HCT116 (cell line): ENCODE data around the gene SYNJ2. TPM values are rescaled to one million over a fixed set of nuclear protein-coding genes. Genes with fewer than 3 reads are reported as not detected.

Experiments
- ATAC-seq: fragments of 200-7000 bp; cut with Tn5 transposase; 2 replicates; pipeline ENCODE4 v1.9.1; 2020; ENCODE audit warnings: mild to moderate bottlenecking, moderate library complexity
- BruUV-seq: library from RNA; stranded (reverse); fragments of 400-500 nt; replicated peaks from 2 replicates; lab custom pipeline; 2021; lab: Mats Ljungman, UMichigan
- CTCF ChIA-PET: fragments of 300-600 bp; sonication (Branson Sonifier 250); formaldehyde crosslinking; loops from one replicate; lab custom pipeline; 2021; ENCODE audit warnings: antibody characterized with exemption; lab: Charles Lee
- POLR2A ChIA-PET: fragments of 300-600, 350-600 bp; sonication (Branson Sonifier 250); formaldehyde crosslinking; loops from one replicate; lab custom pipeline; 2021; ENCODE audit warnings: antibody characterized with exemption; lab: Charles Lee
- RAD21 ChIA-PET, 2 experiments: fragments of 300-600 bp; sonication (Branson Sonifier 250); formaldehyde crosslinking; loops; one replicate each; lab custom pipeline; 2023; ENCODE audit warnings: low total read pairs in 2 of 2; ENCODE audit not compliant: uncharacterized antibody in 2 of 2, unreplicated experiment in 2 of 2, low non-redundant PET in 1 of 2; lab: Charles Lee
- DNase-seq: peaks from one replicate; pipeline ENCODE4 v3.0.0-alpha.2; 2010; ENCODE audit warnings: low read depth, low spot score
- H2AFZ ChIP-seq: fragments of 200-600 bp; shearing (Covaris generic), sonication (generic); 2 replicates; pipeline ENCODE4 v1.6.1; 2017; ENCODE audit warnings: low read depth, mixed run types, mixed read lengths, antibody characterized with exemption, low read length; ENCODE audit not compliant: poor library complexity, severe bottlenecking
- H3K27ac ChIP-seq: 2 replicates; pipeline ENCODE4 v1.5.1; 2012; ENCODE audit warnings: low read depth, low read length
- H3K27me3 ChIP-seq: fragments of 200-600 bp; sonication (generic); 2 replicates; pipeline ENCODE4 v1.6.1; 2016; ENCODE audit warnings: mixed run types, low read length, mixed read lengths; ENCODE audit not compliant: insufficient read depth
- H3K36me3 ChIP-seq, 2 experiments: fragments of 200-500 bp in 1 of 2; fragments of 200-600 bp in 1 of 2; sonication (Bioruptor generic) in 1 of 2; sonication (generic) in 1 of 2; 2 replicates each; pipeline versions ENCODE4 v1.5.1 to v1.6.1; 2014 to 2016; ENCODE audit warnings: low read length in 2 of 2, inconsistent platforms in 1 of 2, mixed read lengths in 1 of 2, mixed run types in 1 of 2; ENCODE audit not compliant: insufficient read depth in 2 of 2, control insufficient read depth in 1 of 2
- H3K4me1 ChIP-seq, 2 experiments: fragments of 200-600 bp in 1 of 2; sonication (generic) in 1 of 2; 2 replicates each; pipeline versions ENCODE4 v1.5.1 to v1.6.1; 2012 to 2017; ENCODE audit warnings: low read length in 2 of 2, inconsistent platforms in 1 of 2, mild to moderate bottlenecking in 1 of 2, mixed read lengths in 1 of 2, mixed run types in 1 of 2, moderate library complexity in 1 of 2; ENCODE audit not compliant: insufficient read depth in 2 of 2, control insufficient read depth in 1 of 2
- H3K4me2 ChIP-seq: fragments of 200-600 bp; sonication (generic); 2 replicates; pipeline ENCODE4 v1.6.1; 2017; ENCODE audit warnings: mixed run types, low read length, mixed read lengths
- H3K4me3 ChIP-seq, 2 experiments: fragments of 200-600 bp in 1 of 2; sonication (generic) in 1 of 2; replicated peaks in 1 of 2; 2 replicates each; pipeline ENCODE4 v1.5.1; 2011 to 2016; ENCODE audit warnings: low read length in 2 of 2, control low read depth in 1 of 2, low read depth in 1 of 2, mild to moderate bottlenecking in 1 of 2, mixed read lengths in 1 of 2, mixed run types in 1 of 2
- H3K79me2 ChIP-seq: fragments of 200-600 bp; sonication (generic); 2 replicates; pipeline ENCODE4 v1.6.1; 2017; ENCODE audit warnings: mild to moderate bottlenecking, mixed run types, low read length, moderate library complexity, mixed read lengths; ENCODE audit not compliant: insufficient read depth
- H3K9ac ChIP-seq: fragments of 200-600 bp; sonication (generic); 2 replicates; pipeline ENCODE4 v1.6.1; 2016; ENCODE audit warnings: low read length, mixed read lengths
- H3K9me2 ChIP-seq: fragments of 200-600 bp; sonication (generic), shearing (Covaris generic); 2 replicates; pipeline ENCODE4 v1.6.1; 2017; ENCODE audit warnings: mixed run types, mild to moderate bottlenecking, moderate library complexity; ENCODE audit not compliant: insufficient read depth
- H3K9me3 ChIP-seq, 2 experiments: fragments of 200-500 bp in 1 of 2; fragments of 200-600 bp in 1 of 2; sonication (Bioruptor generic) in 1 of 2; sonication (generic) in 1 of 2; 2 replicates each; pipeline ENCODE4 v1.6.1; 2014 to 2017; ENCODE audit warnings: low read length in 2 of 2, mixed read lengths in 2 of 2, inconsistent platforms in 1 of 2, low read depth in 1 of 2, mild to moderate bottlenecking in 1 of 2, mixed run types in 1 of 2, moderate library complexity in 1 of 2; ENCODE audit not compliant: control insufficient read depth in 1 of 2, insufficient read depth in 1 of 2
- H4K20me1 ChIP-seq: fragments of 200-600 bp; sonication (generic), shearing (Covaris generic); 2 replicates; pipeline ENCODE4 v1.6.1; 2017; ENCODE audit warnings: mixed run types, mild to moderate bottlenecking, moderate library complexity; ENCODE audit not compliant: insufficient read depth
- CEBPB ChIP-seq: IDR thresholded peaks from 2 replicates; pipeline ENCODE4 v1.6.1; 2012; ENCODE audit warnings: low read depth
- ELF1 ChIP-seq: IDR thresholded peaks from 2 replicates; pipeline ENCODE4 v1.6.1; 2012; ENCODE audit warnings: low read depth, borderline replicate concordance
- EZH2phosphoT487 ChIP-seq: fragments of 200-600 bp; IDR thresholded peaks from 2 replicates; pipeline ENCODE4 v1.6.1; 2018; ENCODE audit warnings: antibody characterized with exemption, borderline replicate concordance
- RAD21 ChIP-seq: IDR thresholded peaks from 2 replicates; pipeline ENCODE4 v1.6.1; 2012; ENCODE audit warnings: low read depth, mild to moderate bottlenecking
- TCF7L2 ChIP-seq: IDR thresholded peaks from 2 replicates; pipeline ENCODE4 v1.7.0; 2011; ENCODE audit warnings: borderline replicate concordance, inconsistent platforms; ENCODE audit not compliant: insufficient read depth, insufficient read length; ENCODE audit errors: extremely low read depth
- YY1 ChIP-seq: IDR thresholded peaks from 2 replicates; pipeline ENCODE4 v1.6.1; 2011; ENCODE audit warnings: low read length, low read depth, moderate library complexity, mild to moderate bottlenecking; ENCODE audit not compliant: insufficient replicate concordance; ENCODE audit errors: extremely low read depth
- intact Hi-C: fragments of 100-400 bp; cut with micrococcal nuclease; formaldehyde crosslinking; loops from 2 replicates; pipeline ENCODE4 v1.10.0; 2022
- total RNA-seq: library from RNA; stranded (reverse); gene quantifications from one replicate; pipeline ENCODE4 v1.2.1, GENCODE V29; 2021; ENCODE audit not compliant: unreplicated experiment
- TF ChIP-seq, protein P1 (sequence below), 3 experiments: fragments of 200-600 bp in 1 of 3; sonication (generic) in 1 of 3; IDR thresholded peaks in 2 of 3; conservative IDR thresholded peaks in 1 of 3; 2 replicates each; pipeline ENCODE4 v1.5.1; 2012 to 2017; ENCODE audit warnings: low read depth in 2 of 3, low read length in 2 of 3, antibody characterized with exemption in 1 of 3, borderline replicate concordance in 1 of 3, control low read depth in 1 of 3, mild to moderate bottlenecking in 1 of 3, mixed read lengths in 1 of 3, mixed run types in 1 of 3, moderate library complexity in 1 of 3; ENCODE audit not compliant: insufficient read depth in 1 of 3
- TF ChIP-seq, protein P2 (sequence below): IDR thresholded peaks from 2 replicates; pipeline ENCODE4 v1.6.1; 2012

SYNJ2 gene
- total RNA-seq, 1 experiment from 2014 or later, result 23.9 TPM

DNA sequence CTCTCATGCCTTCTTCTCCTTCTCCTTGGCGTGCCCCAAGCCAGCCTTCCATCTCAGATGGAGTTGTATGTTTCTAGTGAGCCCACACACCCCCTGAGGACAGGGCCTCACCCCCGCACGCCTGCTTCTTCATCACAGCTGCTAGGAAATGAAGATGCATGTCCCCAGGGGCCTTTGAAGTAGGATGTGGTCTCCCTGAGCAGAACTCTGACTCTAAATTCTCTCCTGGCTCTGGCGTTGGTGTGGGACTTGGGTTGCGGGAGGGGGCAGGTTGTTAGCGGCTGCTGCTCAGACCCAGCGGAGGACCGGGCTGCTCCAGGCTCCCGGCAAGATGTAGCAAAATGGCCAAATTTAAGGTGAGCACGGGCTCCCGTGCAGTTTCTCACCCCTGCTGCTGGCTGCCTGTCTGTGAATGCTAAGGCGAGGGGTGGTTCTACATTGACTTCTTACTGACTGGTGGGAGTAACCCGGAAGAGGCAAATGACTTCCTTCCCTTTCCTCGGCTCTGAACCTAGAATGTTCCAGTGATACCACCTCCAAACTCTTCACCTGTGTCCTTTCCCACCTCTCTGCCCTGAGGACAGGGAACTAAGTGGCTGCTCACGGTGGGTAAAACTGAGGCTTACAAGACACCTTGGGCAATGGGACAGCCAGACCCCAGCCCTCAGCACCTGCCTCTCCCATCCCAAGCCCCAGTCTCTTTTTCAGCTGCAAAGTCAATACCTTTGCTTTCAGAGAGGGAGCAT lies 8.8 kb downstream of the SYNJ2 start:
- Histone ChIP-seq H3K9ac (peak overlapping the region; percentile 37; the same call in 1 of the 2 replicates), H3K9me3 (no peaks in the 10 kb centered on the region), H3K4me3 (no peak overlapping the region), H2AFZ (no peak overlapping the region), H3K79me2 (peaks cover 96% of the 10 kb centered on the region), H3K27ac (no peak overlapping the region), H3K4me1 (peaks cover 52 to 65% of the 10 kb centered on the region in 2 experiments), H3K36me3 (no peaks in the 10 kb centered on the region), H4K20me1 (peaks cover 16% of the 10 kb centered on the region; the same call in 1 of the 2 replicates), H3K4me2 (peak overlapping the region; percentile 84), H3K9me2 (no peaks in the 10 kb centered on the region), H3K27me3 (no peaks in the 10 kb centered on the region)
- no peak for DNase-seq
- ChIA-PET CTCF (no interaction called here), RAD21 (no interaction called here), POLR2A (no interaction called here)
- ATAC-seq, result no peak
- BruUV-seq, result no TSS peak
- intact Hi-C loops, result no loop called here
- TF ChIP-seq CEBPB, result no peak
- TF ChIP-seq, protein P1, sequence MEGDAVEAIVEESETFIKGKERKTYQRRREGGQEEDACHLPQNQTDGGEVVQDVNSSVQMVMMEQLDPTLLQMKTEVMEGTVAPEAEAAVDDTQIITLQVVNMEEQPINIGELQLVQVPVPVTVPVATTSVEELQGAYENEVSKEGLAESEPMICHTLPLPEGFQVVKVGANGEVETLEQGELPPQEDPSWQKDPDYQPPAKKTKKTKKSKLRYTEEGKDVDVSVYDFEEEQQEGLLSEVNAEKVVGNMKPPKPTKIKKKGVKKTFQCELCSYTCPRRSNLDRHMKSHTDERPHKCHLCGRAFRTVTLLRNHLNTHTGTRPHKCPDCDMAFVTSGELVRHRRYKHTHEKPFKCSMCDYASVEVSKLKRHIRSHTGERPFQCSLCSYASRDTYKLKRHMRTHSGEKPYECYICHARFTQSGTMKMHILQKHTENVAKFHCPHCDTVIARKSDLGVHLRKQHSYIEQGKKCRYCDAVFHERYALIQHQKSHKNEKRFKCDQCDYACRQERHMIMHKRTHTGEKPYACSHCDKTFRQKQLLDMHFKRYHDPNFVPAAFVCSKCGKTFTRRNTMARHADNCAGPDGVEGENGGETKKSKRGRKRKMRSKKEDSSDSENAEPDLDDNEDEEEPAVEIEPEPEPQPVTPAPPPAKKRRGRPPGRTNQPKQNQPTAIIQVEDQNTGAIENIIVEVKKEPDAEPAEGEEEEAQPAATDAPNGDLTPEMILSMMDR (IDR thresholded peaks at IDR 0.05 in 2 of 3, conservative IDR thresholded peaks at IDR 0.05 in 1 of 3; ENCODE audit: borderline replicate concordance in 1 of 3, insufficient read depth in 1 of 3, low read depth in 2 of 3, low read length in 2 of 3), result no peak
- TF ChIP-seq TCF7L2, result no peak
- no peak for TF ChIP-seq RAD21
- TF ChIP-seq YY1, result no peak
- TF ChIP-seq, protein P2, sequence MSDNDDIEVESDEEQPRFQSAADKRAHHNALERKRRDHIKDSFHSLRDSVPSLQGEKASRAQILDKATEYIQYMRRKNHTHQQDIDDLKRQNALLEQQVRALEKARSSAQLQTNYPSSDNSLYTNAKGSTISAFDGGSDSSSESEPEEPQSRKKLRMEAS, result no peak
- no peak for TF ChIP-seq ELF1
- TF ChIP-seq EZH2phosphoT487, result no peak
- TF ChIP-seq, all 23 proteins: peak for 0
